Measurements from ENCODE around the gene MRPL45.

Gene MRPL45

DNA sequence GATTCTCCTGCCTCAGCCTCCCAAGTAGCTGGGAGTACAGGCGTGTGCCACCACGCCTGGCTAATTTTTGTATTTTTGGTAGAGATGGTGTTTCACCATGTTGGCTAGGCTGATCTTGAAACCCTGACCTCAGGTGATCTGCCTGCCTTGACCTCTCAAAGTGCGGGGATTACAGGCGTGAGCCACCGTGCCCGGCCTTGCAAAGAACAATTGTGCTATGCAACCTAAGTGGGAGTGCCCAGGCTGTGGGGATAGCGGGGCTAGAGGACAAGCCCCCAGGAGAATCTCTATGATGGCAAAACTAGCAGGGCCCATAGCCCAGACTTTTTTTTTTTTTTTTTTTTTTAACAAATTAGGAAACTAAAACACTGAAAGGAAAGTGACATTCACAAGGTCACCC, 48.8 kb downstream of the MRPL45 start:
- DNase-seq (ENCODE audit: low read depth, low spot score), result no peak

DNA sequence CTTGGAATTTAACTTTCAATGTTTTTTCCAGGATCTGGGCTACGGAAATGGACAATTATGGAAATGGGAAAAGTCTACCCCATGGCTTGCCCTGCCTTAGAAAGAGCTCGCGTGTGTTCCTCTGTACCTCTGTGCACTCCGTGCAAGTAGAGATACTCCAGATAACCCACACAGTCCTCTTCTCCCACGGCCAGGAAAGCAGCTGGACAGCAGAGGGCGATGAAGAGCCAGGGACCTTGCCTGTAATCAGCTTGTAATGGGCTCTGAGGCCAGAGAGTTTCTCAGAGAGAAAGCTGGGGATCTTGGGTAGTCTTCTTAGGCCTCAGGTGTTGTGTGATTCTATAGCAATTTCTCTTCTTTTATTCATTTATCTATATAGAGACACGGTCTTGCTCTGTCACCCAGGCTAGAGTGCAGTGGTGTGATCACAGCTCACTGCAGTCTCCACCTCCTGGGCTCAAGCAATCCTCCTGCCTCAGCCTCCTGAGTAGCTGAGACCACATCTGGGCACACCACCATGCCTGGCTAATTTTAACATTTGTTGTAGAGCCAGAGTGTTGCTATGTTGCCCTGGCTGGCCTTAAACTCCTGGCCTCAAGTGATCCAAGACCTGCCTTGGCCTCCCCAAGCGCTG, 52.2 kb downstream of the MRPL45 start:
- peak; percentile 63 for DNase-seq (ENCODE audit: low read depth, low spot score)

DNA sequence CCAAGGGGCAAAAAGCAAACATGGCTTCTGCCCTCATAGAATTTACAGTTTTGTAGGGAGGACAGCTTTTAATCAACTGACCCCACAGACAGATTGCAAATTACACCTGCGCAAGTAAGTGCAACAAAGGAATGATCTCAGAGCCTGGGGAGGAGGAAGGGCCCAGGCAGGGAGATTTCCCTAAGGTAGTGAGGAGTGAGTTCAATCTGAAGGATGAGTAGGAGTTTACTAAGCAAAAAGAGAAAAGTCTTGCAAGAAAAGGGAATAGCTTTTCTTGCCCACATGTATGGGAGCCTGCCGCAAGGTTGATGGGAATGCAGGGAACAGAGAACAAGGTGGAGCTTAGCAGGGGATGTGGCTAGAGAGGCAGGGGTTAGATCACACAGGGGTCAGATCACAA, 53.1 kb downstream of the MRPL45 start:
- no peak for DNase-seq (ENCODE audit: low read depth, low spot score)

DNA sequence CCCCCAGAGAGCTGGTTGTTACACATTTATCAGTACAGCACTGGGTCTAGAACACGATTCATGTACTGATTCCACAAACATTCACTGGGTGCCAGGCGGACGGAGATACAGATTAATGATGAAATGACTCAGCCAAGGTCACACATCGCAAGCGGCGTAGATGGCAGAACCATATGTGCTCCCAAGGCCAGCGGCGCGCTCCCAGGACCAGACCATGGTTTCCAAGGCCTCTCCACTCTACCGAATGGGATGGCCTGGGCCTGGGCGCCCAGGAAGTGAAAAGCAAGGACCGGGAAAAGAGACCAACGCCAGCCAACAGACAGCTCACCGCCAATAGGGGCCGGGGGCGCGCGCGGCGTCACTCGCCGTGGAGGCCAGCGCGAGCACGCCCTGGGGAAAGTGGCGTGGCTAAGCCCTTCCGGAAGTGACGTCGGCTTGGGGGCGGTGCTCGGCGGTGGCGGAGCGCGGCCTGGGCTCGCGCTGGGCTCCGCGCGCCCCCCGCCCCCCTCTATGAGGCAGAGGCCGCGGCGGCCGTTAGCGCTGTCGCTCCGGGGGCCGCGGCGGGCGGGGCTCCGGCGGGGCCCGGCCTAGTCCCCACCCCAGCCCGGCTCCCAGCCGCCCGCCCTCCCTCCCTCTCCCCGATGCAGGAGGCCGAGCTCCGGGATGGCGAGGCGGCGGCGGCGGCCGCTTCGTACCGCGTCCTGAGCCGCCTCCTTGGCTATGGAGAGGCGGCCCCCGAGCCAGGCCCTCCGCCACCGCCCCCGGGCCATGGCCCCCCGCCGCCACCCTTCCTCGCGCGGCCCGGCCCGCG, 54.6 kb downstream of the MRPL45 start, which contains the start of gene SOCS7:
SOCS7 (plus strand) TSS at position 433 of the 811 bp plus-strand sequence; CDS start at position 642, 209 bp downstream.
- DNase-seq (ENCODE audit: low read depth, low spot score), result peak; percentile 73

DNA sequence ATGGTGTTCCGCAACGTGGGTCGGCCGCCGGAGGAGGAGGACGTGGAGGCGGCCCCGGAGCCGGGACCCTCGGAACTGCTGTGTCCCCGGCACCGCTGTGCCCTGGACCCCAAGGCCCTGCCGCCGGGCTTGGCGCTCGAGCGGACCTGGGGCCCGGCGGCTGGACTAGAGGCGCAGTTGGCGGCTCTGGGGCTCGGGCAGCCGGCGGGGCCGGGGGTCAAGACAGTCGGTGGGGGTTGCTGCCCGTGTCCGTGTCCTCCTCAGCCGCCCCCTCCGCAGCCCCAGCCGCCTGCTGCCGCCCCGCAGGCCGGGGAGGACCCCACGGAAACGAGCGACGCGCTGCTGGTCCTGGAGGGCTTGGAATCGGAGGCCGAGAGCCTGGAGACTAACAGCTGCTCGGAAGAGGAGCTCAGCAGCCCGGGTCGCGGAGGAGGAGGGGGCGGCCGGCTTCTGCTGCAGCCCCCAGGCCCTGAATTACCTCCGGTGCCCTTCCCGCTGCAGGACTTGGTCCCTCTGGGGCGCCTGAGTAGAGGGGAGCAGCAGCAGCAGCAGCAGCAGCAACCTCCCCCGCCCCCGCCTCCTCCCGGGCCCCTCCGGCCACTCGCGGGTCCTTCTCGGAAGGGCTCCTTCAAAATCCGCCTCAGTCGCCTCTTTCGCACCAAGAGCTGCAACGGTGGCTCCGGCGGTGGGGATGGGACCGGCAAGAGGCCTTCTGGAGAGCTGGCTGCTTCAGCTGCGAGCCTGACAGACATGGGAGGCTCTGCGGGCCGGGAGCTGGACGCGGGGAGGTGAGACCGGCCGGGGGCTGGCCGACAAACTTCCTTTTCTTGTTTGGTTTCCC, 55.5 kb downstream of the MRPL45 start:
- no peak for DNase-seq (ENCODE audit: low read depth, low spot score)

DNA sequence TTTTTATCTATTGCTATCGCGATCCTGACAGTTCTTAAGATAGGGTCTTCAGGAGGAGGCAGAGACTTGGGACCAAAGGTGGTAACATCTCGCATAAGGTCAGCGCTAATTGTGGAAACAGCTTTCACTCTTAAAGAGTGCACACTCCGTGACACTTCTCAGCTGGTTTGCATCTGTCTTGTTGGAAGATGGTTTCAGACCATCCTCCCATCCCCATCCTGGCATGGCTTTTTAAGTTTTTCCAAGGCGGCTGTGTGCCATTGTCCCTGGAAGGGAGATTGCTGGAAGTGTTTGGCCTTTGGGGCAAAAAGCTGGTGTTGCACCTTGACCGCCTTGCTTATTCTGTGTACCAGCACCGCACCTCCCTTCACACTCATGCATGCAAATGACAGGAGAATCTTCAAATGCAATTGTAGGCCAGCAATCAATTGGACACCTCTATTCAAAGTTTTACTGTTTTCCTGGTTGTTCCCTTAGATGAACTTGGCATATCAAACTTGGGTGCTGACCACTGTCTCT, 56.2 kb downstream of the MRPL45 start:
- no peak for DNase-seq (ENCODE audit: low read depth, low spot score)

DNA sequence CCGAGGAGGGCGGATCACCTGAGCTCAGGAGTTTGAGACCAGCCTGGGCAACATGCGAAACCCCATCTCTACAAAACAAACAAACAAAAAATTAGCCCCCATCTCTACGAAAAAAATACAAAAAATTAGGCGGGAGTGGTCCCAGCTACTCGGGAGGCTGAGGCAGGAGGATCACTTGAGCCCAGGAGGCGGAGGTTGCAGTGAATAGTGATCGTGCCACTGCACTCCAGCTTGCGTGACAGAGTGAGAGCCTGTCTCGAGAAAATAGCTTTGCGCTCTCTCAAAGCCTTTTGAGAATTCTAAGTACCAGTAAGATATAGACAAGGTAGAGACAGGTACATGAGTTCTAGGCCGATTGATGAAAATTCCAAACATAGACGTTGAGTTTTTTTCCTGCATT, 56.7 kb downstream of the MRPL45 start:
- no peak for DNase-seq (ENCODE audit: low read depth, low spot score)

DNA sequence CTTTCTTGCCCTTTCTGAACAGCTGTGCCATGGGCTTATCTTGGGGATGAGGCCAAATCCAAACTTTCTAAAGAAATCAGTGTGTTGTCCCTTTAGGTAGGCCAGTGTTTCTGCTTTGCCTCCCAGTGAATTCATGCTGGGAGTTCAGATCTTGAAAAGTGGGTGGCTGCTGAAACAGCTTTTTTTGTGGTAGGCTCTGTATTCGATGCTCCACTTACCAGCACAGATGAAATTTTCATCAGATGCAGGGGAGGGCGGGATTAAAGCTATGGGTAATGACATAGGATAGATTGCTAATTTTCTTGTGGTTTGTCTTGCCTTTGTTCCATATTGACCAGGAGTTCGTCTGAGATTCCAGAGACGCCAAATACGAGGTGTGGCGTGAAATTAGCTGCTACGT, 57.5 kb downstream of the MRPL45 start:
- DNase-seq (ENCODE audit: low read depth, low spot score), result no peak

DNA sequence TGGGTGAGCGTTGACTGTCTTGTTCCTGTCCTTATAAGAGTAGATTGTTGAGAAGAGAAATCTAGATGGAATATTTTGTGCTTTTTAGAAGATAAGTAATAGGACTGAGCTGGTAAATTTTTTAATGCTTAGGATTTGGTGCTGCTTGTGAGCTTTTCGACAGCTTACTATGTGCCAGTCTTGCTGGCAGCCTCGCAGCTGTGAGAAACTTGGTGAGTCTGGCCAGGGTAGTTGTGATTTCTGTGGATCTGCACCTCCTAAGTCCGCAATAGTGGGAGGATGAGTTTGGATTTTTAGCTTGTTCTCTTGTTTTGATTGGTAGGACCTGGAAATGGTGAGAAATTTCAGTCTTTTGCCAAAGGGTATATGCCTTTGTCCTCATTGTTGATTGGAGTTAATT, 58.3 kb downstream of the MRPL45 start:
- no peak for DNase-seq (ENCODE audit: low read depth, low spot score)

DNA sequence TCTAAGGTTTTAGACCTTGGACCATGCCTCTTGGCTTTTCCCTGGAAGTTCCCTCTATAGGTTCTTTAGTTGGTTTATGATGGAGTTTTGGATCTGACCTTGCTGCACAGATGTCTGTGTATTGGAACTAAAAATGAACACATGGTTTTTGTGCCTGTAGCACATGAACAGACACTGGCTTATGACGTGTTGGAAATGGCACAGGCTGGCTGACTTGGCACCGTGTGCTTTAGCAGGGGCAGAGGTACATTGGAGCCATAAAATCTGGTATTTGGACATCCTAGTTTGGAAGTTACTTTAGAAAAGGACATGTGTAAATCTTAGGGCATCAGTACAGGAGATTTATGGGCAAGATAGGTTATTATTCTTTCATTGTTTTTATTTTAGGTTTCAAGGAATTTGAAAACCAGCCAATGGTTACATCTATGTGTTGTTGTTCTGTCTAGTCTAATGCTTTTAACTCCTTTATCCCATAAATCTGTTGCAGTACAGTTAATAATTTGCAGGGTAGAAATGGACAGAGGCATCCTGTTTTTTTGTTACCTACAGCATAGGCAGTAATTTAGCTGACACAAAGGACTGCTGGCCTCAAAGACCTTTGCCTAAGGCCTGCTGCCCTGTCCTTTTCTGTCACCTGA, 60.6 kb downstream of the MRPL45 start:
- DNase-seq (ENCODE audit: low read depth, low spot score), result no peak

DNA sequence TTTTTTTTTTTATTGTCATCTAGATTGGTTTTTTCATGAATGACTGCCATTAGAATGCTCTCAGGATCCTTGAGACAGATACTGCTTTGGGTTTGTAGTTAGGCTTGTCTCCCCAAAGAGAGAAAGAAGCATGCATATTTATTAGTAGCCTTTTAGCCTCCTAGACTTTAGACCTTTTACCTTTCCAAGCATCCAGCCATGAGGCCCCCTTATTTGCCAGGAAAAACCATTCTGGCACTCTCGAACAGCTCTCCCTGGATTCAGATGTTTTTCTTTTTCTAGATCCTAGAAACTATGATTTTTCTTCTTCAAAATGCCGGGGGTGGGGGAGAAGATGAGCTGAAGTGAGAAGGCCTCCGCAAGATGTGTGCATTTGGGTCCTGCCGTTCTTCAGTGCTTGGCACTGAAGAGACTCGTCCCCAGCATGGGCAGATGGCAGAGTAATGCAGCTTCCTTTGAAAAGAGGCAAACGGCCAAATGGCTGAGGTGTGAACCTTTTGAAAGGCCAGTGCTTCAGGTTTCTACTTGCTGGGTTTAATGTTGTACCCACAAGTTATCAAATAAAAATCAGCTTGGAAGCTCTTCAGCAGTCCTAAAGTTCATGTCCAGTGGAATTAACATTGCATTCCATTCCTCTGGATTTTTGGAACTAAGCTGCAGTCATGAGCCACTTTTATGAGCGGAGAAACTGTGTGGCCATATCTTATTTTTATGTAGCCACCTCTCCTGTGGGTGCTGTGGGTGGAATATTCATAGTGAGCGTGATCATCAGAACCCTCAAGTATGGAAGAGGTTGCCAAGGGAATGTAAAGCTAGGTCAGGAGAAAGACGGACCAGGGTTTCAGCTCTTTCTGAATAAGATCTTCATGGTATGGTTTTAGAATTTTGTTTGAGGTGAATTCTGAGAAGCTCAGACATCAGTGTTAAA, 61.9 kb downstream of the MRPL45 start:
- no peak for DNase-seq (ENCODE audit: low read depth, low spot score)

DNA sequence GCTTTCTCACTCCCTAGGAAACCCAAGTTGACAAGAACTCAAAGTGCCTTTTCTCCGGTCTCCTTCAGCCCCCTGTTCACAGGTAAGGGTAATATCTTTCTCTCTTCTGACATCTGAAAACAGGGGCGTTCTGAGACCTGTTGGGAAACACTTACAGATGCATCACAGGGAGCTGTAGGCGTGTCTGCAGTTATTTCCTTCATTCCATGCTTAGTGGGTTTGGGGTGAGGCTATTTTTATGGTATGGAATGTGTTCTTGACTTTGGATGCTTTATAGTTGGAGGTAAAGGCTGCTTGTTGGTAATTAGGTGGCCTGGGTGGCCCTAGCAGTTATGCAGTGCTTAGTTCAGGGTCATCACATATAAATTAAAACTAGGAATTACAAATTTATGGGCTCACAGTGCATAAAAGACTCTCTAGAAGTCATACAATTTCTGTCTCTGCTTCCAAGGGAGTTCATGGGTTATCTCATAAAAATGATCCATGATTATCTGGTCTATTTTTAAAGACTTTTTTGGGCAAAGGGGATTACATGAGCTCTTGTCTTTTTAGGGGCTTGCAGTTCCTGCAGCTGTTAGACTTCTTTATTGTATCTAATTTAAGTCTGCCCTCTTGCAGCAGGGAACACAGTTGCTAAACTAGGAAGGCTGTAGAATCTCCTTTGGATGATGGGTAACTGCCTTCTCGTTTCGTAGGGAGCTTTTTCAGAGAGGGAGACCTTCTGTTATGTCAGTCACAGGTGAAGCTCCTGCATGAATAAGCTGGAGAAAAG, 64.9 kb downstream of the MRPL45 start:
- no peak for DNase-seq (ENCODE audit: low read depth, low spot score)

DNA sequence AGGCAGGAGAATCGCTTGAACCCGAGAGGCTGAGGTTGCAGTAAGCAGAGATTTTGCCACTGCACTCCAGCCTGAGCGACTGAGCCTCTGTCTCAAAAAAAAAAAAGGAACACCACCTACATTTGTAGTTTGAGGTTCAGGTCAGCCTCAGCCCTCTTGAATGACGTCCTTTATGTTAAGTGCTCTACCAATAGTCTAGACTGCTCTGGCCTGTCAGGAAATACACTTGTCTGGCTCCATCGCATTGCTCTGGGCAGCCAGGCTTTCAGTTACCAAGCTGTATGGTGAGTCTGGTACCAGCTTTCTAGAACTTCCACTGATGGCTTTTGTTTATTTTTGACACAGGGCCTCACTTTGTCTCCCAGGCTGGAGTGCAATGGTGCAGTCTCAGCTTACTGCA, 66.0 kb downstream of the MRPL45 start:
- DNase-seq (ENCODE audit: low read depth, low spot score), result no peak

DNA sequence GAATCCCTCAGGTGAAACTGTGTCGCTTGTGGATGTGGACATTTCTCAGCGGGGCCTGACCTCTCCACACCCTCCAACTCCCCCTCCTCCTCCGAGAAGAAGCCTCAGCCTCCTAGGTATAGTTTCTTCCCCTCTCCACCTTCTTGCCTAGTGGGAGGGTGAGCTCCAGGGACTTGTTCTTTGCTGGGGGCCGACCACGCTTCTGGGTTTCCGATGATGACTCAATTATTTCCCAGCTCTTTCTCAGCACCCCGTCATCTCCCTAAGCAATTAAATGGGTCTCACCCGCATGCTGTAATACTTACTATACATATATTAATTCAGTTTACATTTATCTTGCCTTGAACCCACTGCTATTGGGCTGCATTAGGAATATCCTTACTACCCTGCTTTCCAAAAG, 67.8 kb downstream of the MRPL45 start:
- DNase-seq (ENCODE audit: low read depth, low spot score), result no peak

DNA sequence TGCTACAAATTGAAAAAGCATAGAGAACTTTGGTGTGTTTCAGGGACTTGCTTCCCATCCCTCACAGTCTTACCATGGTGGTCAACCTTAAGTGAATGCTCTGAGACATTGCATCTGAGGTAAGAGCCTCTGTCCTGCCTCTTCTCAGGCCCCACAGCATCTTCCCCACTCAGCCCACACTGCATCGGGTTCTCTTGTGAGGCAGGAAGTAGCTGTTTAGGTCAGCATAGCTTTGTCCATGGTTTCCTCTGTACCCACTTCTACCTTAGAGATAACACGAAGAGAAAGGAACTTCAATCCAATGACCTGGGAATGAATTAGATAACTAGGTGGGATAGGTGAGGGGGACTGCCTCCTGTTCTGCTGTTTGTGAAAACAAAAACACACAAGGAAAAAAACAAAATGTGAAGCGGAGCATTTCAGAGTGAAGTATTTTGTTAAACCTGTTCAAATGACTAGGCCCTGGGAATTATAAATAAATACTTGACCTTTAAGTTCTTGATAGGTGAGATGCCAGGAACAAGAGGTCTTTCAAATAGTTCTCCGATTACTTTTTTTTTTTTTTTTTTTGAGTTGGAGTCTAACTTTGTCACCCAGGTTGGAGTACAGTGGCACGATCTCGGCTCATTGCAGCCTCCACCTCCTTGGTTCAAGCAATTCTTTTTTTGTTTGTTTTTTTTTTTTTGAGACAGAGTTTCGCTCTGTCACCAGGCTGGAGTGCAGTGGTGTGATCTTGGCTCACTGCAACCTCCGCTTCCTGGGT, 72.3 kb downstream of the MRPL45 start:
- DNase-seq (ENCODE audit: low read depth, low spot score), result no peak

Measured in smooth muscle cell of the brain vasculature (primary cell).